GM21528 (cell line): Measurements from ENCODE around the gene BMP8A.
"Not testable (repeated sequence)": the region's sequence is repeated elsewhere in the genome, so short reads cannot be mapped to it uniquely, and the experiment has no call there.

ENCODE experiments used
- ATAC-seq: cut with Tn5 transposase; IDR thresholded peaks from one replicate; pipeline ENCODE4 v1.9.1; 2021; ENCODE audit warnings: mild to moderate bottlenecking, moderate library complexity; ENCODE audit not compliant: unreplicated experiment, low FRiP score

BMP8A gene

DNA sequence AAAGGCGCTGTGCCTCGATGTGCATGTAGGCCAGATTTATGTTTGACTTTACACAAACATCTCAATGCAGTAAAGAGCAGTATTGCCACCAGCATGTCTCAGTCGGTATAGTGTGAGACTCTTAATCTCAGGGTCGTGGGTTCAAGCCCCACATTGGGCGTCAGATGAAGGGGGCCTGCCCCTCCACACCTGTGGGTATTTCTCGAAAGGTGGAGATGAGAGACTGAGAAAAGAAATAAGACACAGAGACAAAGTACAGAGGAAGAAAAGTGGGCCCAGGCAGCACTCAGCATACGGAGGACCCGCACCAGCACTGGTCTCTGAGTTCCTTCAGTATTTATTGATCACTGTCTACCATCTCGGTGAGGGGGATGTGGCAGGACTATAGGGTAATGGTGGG is 13.0 kb downstream of the BMP8A start:
- not testable (repeated sequence) for ATAC-seq

DNA sequence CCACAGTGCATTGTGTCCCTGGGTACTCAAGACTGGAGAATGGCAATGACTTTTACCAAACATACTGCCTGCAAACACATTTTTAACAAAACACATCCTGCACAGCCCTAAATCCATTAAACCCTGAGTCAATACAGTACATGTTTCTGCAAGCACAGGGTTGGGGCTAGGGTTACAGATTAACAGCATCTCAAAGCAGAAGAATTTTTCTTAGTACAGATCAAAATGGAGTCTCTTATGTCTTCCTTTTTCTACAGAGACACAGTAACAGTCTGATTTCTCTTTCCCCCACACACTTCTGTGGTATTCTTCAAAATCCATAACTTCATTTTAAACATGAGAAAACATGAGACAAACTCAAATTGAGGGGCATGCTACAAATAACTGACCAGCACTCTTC is 13.9 kb downstream of the BMP8A start:
- ATAC-seq = no peak

DNA sequence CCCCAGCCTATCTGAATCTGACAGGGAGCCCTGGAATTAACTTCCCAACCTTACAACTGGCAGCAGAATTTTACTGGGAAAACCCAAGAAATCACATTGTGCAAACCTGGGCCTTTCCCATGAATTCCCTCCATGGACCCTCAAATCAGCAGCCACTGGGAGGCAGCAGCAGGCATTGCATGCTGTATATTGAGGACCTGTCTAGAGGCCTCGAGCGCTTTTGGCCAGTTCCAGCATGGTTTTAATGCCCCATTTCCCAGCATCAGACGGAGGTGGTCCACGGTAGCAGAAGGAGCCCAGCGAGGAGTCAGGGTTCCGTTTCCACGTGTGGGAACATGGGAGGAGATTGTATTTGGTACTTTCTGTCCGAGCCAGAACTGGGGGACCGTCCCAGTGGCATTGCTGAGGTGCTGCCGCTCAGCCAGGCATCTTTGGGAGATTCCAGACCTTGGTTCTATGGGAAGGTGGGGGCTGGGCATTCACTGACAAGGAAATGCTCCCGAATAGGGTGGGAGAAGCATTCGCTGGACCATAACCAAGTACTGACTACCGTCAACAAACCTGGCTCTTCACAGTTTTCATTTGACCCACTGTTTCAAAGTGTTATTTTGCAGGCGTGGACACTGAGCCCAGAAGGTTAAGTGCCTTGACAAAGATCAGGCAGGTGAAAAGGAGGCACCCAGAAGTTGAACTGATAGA is 15.9 kb downstream of the BMP8A start:
- ATAC-seq = no peak

DNA sequence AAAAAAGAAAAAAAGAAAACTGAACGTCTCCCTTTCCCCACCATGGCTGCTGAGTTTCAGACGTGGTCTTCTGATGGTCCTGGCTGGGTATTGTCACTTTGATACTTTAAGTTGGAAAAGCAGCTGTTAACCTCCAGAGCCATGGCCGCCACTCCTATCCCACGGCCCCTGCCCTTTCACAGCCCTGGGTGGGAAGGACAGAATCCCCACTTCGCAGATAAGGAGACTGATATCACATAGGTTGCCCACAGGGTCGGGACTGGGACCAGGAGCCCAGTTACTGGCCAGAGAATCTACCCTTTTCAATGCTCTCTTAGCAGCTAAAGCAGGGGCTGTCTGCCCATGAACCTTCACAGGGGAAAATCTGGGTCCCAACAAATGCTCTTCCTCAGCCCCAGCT is 16.8 kb downstream of the BMP8A start:
- no peak for ATAC-seq

- no peak for ATAC-seq
These were observed 17.4 kb downstream of the BMP8A start for GRCh38 chr1:39508857-39509305.

- no peak for ATAC-seq
These were observed 18.0 kb downstream of the BMP8A start for GRCh38 chr1:39509360-39510009.

GRCh38 chr1:39510570-39511186 is 19.2 kb downstream of the BMP8A start:
- not testable (repeated sequence) for ATAC-seq

- ATAC-seq = not testable (repeated sequence)
These were observed 20.0 kb downstream of the BMP8A start for GRCh38 chr1:39511477-39511876.

GRCh38 chr1:39512234-39512847 is 20.9 kb downstream of the BMP8A start:
- not testable (repeated sequence) for ATAC-seq

GRCh38 chr1:39514710-39515124 is 23.3 kb downstream of the BMP8A start:
- ATAC-seq = not testable (repeated sequence)

DNA sequence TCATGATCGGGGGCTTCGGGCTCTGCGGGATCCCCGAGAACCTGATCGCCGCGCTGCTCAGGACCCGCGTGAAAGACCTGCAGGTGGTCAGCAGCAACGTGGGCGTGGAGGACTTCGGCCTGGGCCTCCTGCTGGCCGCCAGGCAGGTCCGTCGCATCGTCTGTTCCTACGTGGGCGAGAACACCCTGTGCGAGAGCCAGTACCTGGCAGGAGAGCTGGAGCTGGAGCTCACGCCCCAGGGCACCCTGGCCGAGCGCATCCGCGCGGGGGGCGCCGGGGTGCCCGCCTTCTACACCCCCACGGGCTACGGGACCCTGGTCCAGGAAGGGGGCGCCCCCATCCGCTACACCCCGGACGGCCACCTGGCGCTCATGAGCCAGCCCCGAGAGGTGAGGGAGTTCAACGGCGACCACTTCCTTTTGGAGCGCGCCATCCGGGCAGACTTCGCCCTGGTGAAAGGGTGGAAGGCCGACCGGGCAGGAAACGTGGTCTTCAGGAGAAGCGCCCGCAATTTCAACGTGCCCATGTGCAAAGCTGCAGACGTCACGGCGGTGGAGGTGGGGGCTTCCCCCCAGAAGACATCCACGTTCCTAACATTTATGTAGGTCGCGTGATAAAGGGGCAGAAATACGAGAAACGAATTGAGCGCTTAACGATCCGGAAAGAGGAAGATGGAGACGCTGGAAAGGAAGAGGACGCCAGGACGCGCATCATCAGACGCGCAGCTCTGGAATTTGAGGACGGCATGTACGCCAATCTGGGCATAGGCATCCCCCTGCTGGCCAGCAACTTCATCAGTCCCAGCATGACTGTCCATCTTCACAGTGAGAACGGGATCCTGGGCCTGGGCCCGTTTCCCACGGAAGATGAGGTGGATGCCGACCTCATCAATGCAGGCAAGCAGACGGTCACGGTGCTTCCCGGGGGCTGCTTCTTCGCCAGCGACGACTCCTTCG is 24.0 kb downstream of the BMP8A start:
- not testable (repeated sequence) for ATAC-seq

DNA sequence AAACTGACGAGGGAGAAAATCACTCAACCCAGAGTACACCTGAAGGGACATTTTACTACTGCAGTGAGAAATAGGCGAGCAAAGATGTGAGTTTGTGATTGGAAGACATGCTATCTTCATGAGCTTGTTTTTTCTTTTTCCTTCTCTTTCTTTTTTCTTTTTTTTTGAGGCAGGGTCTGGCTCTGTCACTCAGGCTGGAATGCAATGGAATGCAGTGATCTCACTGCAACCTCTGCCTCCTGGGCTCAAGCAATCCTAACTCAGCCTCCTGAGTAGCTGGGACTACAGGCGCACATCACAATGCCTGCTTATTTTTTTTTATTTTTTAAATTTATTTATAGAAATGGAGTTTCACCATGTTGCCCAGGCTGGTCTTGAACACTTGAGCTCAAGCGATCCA is 25.4 kb downstream of the BMP8A start:
- ATAC-seq = not testable (repeated sequence)

DNA sequence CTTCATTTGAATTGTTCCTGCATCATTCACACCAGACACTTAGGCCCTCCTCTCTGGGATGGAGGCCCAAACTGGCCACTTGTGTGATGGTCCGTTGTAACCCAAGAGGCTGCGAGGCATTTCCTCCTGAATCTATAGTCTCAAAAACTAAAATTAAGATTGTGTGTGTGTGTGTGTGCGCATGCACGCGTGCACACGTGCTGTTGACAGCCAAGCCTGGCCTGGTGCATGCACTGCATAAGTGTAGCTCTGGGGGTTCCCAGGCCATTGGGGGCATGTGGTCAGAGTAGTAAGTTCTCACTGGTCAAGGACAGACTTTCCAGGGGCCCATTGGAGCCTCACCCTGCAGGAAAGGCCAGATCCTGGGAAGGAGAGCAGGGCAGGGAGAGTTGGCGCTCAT is 26.5 kb downstream of the BMP8A start:
- not testable (repeated sequence) for ATAC-seq

GRCh38 chr1:39519376-39519775 is 27.9 kb downstream of the BMP8A start:
- ATAC-seq = not testable (repeated sequence)

- not testable (repeated sequence) for ATAC-seq
These were observed 30.8 kb downstream of the BMP8A start for GRCh38 chr1:39522221-39522620.

GRCh38 chr1:39522661-39523567 is 31.5 kb downstream of the BMP8A start:
- ATAC-seq = no peak

- no peak for ATAC-seq
These were observed 32.7 kb downstream of the BMP8A start for GRCh38 chr1:39524171-39524570.

- no peak for ATAC-seq
These were observed 33.3 kb downstream of the BMP8A start for GRCh38 chr1:39524591-39525365.
